Renal pelvis (tissue), 4 donors: Measurements from ENCODE around the gene RSBN1L. TPM values are rescaled to one million over a fixed set of nuclear protein-coding genes. Genes with fewer than 3 reads are reported as not detected.
"Not testable (repeated sequence)": the region's sequence is repeated elsewhere in the genome, so short reads cannot be mapped to it uniquely, and the experiment has no call there.

Experiments used
- DNase-seq: peaks from one replicate; pipeline ENCODE4 v3.0.0-alpha.2; 2013
- polyA plus RNA-seq, 3 donors: library from polyadenylated mRNA; unstranded; fragments of 120-200 nt; gene quantifications; one replicate each; pipeline ENCODE4 v1.2.1, GENCODE V29; 2013; ENCODE audit not compliant: insufficient read length in 3 of 3

The RSBN1L gene
- polyA plus RNA-seq, 3 donors = 27.1 to 33.0 (median 27.7) TPM

- DNase-seq = peak; percentile 11
Measured at GRCh38 chr7:77765906-77766800, 69.9 kb downstream of the RSBN1L start.

DNA sequence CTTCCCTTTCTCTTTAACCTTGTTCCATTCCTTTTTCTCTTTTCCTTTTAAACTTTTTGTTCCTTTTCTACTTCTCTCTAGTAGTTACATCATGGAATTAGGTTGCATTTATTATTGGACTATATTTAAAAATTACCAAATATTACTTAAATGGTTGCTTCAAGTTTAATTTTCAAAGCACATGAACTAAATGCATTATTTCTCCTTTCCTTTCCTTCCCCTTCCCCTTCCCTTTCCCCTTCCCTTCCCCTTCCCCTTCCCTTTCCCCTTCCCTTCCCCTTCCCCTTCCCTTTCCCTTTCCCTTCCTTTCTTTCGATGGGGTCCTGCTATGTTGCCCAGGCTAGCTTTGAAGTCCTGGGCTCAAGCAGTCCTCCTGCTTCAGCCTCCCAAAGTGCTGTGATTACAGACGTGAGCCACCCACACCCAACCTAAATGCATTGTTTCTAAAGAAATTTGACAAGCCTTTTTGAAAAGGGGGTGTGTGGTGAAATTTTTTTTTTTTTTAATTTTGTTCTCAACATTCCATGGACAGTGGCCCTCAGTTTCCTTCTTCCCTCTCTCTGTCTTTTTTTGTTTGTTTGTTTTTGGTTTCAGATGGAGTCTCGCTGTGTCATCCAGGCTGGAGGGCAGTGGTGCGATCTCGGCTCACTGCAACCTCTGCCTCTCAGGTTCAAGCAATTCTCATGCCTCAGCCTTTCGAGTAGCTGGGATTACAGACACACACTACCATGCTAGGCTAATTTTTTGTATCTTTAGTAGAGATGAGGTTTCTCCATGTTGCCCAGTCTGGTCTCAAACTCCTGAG, 70.7 kb downstream of the RSBN1L start:
- DNase-seq = no peak

- no peak for DNase-seq
Measured at GRCh38 chr7:77770316-77770715, 74.1 kb downstream of the RSBN1L start.

GRCh38 chr7:77771901-77772300, 75.6 kb downstream of the RSBN1L start:
- no peak for DNase-seq

DNA sequence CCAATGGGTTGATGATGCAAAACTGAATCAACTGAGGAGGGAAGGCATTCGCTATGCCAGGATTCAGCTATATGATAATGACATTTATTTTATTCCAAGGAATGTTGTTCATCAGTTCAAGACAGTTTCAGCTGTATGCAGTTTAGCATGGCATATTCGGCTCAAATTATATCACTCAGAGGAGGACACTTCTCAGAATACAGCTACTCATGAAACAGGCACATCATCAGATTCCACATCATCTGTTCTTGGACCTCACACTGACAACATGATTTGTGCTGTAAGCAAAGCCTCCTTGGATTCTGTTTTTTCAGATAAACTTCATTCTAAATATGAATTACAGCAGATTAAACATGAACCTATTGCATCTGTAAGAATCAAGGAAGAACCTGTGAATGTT, 82.3 kb downstream of the RSBN1L start:
- DNase-seq = no peak

DNA sequence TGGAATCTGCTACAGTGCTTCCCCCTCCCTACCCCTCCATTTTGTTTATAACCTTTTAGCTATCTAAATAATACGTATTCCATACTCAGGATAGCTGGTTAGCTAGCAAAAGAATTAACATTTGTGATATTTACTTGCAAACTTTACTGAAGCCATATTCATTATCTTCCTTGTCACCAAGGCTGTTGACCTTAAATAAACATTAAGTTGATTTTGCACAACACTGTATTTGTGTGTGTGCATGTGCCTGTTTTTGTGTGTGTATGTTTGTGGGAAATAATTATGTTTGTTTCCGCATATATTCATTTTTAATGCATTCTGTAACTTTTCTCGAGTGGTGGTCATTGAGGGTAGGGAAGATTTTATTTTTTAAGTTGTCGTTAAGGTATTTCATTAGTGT, 86.1 kb downstream of the RSBN1L start:
- no peak for DNase-seq

- no peak for DNase-seq
Measured at GRCh38 chr7:77783111-77783510, 86.9 kb downstream of the RSBN1L start.

DNA sequence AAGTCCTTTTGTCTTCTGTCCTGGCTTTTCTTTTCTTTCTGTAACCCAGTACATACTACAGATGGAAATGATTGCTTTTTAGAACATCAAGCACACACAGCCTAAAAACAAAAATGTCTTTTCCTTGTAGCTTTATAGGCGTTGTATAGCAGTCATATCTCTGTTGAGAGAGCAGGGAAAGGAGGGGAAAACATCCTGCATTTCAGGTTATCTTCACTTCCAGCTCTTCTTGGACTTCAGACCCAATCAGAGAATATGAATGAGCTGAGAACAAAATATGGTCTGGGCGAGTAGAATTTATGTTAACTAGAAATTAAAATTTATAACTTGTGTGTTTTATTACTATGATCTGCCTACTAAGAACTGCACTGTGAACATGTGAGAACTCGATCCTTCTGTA, 87.3 kb downstream of the RSBN1L start:
- no peak for DNase-seq

- DNase-seq = not testable (repeated sequence)
Measured at GRCh38 chr7:77784426-77784825, 88.2 kb downstream of the RSBN1L start.

DNA sequence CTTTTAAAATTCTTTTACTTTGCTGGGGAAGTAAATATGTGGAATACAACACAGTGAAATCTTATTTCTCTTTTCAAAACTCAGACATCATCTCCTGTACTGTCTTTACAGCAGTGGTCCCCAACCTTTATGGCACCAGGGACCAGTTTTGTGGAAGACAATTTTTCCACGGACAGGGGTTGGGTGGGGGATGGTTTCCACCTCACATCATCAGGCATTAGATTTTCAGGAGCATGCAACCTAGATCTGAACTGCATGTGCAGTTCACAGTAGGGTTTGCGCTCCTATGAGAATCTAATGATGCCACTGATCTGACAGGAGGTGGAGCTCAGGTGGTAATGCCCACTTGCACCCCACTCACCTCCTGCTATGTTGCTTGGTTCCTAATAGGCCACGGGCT, 89.8 kb downstream of the RSBN1L start:
- no peak for DNase-seq

DNA sequence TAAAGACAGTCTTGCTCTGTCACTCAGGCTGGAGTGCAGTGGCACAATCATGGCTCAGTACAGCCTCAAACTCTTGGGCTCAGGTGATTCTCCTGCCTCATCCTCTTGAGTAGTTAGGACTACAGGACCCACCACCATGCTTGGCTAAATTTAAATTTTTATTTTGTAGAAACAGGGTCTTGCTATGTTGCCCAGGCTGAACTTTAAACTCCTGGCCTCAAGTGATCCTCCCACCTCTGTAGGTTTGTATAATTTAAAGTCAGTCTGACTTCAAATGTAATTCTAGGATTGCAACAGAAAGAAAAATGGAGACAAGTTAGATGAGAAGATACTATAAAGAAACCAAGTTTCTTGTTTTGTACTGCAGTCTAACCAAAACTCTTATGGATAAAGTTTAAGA, 90.5 kb downstream of the RSBN1L start:
- no peak for DNase-seq

DNA sequence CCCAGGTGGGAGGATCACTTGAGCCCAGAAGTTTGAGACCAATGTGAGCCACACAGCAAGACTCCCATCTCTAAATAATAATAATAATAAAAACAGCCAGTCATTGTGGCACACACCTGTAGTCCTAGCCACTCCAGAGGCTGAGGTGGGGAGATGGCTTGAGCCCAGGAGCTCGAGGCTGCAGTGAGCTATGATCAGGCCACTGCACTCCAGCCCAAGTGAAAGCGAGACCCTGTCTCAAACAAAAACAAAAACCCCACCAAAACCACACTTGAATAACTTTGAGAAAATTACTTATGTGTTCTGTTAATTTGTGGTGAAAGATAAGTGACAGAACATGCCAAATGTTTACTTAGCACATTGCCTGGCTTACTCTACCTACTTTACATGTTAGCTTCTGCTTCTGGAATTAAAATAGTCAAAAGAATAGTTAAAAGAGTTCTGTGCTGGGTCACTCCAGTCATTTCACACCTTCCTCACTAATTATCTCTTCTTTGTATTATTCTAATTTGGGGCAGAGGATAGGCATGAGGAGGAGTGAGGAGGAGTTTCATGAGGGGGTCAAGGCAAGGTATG, 92.2 kb downstream of the RSBN1L start:
- DNase-seq = no peak

DNA sequence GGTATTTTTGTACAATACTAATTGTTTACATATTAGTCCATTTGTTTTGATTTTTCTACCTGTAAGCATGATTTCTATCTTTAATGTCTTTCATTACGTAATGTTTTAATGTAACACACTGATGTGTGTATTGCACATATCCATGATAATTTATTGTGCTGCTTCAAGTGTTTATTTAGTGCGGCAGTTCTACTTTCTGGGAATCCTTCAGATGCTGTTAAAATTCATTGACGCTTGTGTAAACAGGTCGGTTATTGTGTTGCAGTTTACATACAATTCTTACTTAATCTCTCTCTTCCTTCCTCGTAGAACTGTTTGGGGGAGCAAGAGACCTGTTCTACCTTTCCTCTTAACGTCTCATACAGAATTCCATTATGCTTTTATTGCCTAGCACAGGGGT, 95.1 kb downstream of the RSBN1L start:
- no peak for DNase-seq

GRCh38 chr7:77791956-77792355, 95.7 kb downstream of the RSBN1L start:
- DNase-seq = no peak

DNA sequence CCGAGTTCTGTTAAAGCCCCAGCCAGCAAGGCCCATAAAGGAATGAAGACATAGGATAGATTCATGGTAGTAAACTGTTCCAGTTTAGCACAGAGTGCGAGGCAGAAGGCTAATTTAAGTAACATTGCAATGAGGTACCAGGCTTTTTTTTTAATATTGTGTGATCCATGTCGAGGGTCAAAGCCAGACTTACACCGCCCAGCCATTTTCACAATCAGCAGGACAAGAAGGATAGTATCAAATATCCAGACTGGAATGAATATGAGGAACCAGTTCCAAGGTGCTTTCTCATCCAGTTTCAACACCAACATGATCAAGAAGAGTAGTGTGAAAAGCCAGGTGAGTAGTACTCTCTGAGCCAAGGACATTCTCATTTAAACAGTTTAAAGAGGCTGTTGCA, 97.7 kb downstream of the RSBN1L start:
- no peak for DNase-seq

- no peak for DNase-seq
Measured at GRCh38 chr7:77796109-77796508, 99.8 kb downstream of the RSBN1L start.

DNA sequence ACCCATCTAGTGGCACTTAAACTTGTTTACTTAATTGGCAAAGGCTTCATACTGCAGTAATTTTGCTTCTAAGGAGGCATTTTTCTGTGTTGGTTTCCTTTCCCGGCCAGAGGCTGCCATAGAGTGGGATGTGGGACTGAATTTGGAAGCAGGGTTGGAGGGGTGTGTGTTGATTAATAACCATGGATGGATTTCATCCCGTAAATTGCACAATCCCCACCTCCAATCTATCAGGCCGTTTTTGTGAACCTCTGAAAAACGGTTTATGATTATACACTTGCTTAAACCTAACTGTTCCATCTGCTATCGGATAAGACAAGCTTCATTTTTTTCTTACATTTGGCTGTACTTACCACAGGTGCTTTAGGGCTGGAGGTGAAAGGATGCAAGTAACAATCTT, 100.7 kb downstream of the RSBN1L start:
- DNase-seq = no peak

DNA sequence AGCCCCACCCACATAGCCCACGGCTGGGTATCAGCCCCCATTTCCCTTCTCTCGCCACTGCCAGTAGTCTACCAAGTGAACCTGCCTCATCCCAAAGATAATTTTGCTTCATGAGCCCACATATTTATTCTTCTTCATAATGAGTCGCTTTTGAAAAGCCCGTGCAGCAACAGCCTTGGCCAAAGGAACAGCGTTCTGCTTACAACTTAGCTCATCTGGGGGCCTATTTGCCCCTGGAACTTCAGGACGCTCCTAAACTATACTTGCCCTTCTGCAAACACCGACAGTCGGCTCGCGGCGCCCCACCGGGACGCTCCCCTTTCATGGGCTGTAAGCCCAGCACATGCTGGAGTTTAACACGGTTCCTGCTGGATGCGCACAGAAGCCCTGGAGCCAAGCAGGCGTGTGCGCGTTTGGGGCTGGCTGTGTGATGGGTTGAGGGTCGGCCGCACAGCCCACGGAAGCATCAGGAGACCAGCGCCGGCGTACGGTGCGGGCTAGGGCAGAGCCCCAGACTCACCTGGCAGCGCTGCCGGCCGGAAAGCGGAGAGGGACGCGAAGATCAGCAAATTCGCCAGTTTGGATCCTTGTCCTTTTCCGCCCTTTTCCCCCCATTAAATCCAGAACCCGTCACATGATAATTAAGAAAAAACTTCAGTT, 101.6 kb downstream of the RSBN1L start:
- DNase-seq = no peak

GRCh38 chr7:77798394-77799077, 102.3 kb downstream of the RSBN1L start, which contains the start of the genes PHTF2 and TMEM60:
Gene PHTF2, plus strand, starts transcription at chr7:77798773.
Gene TMEM60, minus strand, starts transcription at chr7:77798434. Its CDS starts 4,061 bp downstream, at chr7:77794373.
- peak; percentile 99 for DNase-seq

DNA sequence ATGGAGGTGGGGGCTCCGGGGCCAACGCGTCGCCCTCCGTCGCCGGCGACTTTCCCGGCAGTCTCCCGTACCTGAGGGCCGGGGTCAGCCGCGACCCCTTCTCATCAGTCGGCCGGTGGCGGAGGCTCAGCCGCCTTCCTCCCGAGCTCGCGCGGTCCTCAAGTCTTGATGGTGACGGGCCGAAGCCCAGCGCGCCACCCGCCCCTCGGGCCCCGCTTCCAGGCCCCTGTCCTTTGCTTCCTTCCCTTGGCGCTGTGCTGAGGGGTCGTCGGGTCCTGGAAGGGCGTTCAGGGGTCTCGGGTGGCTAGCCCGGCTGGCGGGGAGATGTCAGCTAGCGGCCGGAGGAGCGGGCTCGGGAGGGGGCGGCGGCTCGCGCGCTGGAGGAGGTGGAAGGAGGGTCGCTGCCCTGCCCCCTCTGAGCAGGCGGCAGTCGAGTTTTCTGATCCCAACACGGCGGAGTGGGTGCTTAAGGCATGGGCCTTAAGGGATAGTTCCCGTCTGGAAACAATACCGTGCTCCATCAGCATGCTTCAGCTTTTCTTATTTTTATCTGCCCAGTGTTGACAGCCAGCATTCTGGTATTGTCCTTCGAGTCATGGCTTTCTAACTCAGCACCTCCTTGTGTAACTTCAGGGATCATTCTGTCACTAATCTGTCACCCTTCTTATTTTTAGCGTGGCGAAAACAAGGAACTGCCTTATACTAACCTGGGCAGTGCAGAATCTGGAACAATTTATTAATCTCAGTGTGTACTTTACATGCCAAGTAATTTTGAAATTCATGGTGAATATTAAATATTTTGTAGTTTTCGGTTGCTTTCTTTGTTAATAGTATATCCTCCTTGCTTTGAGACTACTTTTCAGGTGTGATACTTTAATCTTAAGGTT, 103.1 kb downstream of the RSBN1L start:
- DNase-seq = peak; percentile 49
